ENCODE measurements around the gene RNF220. TPM values are rescaled to one million over a fixed set of nuclear protein-coding genes. Genes with fewer than 3 reads are reported as not detected.

RNF220 gene
- total and polyA plus RNA-seq, 2 of the 4 experiments (the other 2 are of a cell fraction): 71.8 to 77.1 TPM

DNA sequence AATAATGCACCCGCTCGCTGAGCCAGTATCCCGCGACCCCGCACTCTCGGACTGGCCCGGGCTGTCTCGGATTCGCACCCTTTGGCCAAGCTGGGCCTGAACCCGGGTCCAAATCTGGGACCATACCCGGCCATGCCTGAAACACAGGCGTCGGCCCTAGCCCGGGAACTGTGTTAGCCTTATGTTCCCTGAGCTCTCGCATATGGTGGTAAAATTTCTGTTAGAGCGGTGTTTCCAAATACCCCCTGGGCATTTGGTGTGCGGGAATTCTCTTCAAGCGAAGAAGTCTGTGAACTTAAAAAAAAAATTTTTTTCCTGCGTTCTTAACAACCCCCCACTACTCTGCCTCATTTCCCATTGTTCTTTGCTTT, 3.1 kb downstream of the RNF220 start:
- H3K9me3 ChIP-seq (ENCODE audit: control insufficient read depth, insufficient read depth, low read length): peaks cover 7% of the 10 kb centered on the region
- no peak overlapping the region for H3K4me3 ChIP-seq (ENCODE audit: insufficient read depth, low read depth, low read length)
- POLR2A ChIA-PET (ENCODE audit: unreplicated experiment): no interaction called here

More for the DNA sequence above, 3.1 kb downstream of the RNF220 start:
- H3K18ac ChIP-seq (ENCODE audit: low read depth, low read length): no peak overlapping the region
- CTCF ChIA-PET: no interaction called here
- no peak overlapping the region for H3K23ac ChIP-seq (ENCODE audit: low read depth, low read length)
- H3K36me3 ChIP-seq (ENCODE audit: control insufficient read depth, insufficient read depth, low read length): no peaks in the 10 kb centered on the region
- H4K20me1 ChIP-seq (ENCODE audit: insufficient read depth, low read length): peaks cover 8% of the 10 kb centered on the region; the same call in 1 of the 2 replicates
- H2BK15ac ChIP-seq (ENCODE audit: low read depth, low read length): no peak overlapping the region
- TF ChIP-seq, protein P1, sequence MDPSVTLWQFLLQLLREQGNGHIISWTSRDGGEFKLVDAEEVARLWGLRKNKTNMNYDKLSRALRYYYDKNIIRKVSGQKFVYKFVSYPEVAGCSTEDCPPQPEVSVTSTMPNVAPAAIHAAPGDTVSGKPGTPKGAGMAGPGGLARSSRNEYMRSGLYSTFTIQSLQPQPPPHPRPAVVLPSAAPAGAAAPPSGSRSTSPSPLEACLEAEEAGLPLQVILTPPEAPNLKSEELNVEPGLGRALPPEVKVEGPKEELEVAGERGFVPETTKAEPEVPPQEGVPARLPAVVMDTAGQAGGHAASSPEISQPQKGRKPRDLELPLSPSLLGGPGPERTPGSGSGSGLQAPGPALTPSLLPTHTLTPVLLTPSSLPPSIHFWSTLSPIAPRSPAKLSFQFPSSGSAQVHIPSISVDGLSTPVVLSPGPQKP (IDR thresholded peaks at IDR 0.05; ENCODE audit: borderline replicate concordance, low read depth, low read length): no peak
- no peak for TF ChIP-seq POLR2A (IDR thresholded peaks at IDR 0.05; ENCODE audit: low read depth, low read length)
- TF ChIP-seq, protein P2, sequence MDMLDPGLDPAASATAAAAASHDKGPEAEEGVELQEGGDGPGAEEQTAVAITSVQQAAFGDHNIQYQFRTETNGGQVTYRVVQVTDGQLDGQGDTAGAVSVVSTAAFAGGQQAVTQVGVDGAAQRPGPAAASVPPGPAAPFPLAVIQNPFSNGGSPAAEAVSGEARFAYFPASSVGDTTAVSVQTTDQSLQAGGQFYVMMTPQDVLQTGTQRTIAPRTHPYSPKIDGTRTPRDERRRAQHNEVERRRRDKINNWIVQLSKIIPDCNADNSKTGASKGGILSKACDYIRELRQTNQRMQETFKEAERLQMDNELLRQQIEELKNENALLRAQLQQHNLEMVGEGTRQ (IDR thresholded peaks at IDR 0.05; ENCODE audit: low read depth, low read length): no peak
- no peak for TF ChIP-seq MAZ (IDR thresholded peaks at IDR 0.05; ENCODE audit: borderline replicate concordance, low read depth, low read length)
- TF ChIP-seq, protein P3, sequence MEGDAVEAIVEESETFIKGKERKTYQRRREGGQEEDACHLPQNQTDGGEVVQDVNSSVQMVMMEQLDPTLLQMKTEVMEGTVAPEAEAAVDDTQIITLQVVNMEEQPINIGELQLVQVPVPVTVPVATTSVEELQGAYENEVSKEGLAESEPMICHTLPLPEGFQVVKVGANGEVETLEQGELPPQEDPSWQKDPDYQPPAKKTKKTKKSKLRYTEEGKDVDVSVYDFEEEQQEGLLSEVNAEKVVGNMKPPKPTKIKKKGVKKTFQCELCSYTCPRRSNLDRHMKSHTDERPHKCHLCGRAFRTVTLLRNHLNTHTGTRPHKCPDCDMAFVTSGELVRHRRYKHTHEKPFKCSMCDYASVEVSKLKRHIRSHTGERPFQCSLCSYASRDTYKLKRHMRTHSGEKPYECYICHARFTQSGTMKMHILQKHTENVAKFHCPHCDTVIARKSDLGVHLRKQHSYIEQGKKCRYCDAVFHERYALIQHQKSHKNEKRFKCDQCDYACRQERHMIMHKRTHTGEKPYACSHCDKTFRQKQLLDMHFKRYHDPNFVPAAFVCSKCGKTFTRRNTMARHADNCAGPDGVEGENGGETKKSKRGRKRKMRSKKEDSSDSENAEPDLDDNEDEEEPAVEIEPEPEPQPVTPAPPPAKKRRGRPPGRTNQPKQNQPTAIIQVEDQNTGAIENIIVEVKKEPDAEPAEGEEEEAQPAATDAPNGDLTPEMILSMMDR (conservative IDR thresholded peaks at IDR 0.05; ENCODE audit: low read depth, low read length): no peak
- no peak for TF ChIP-seq MAFK (IDR thresholded peaks at IDR 0.05; ENCODE audit: low read depth, low read length)
- TF ChIP-seq MXI1 (IDR thresholded peaks at IDR 0.05; ENCODE audit: borderline replicate concordance, low read depth, low read length): no peak
- TF ChIP-seq CHD1 (IDR thresholded peaks at IDR 0.05; ENCODE audit: low read depth, low read length): no peak
- TF ChIP-seq RCOR1 (IDR thresholded peaks at IDR 0.05; ENCODE audit: insufficient replicate concordance, low read length): no peak
- no peak for TF ChIP-seq NFE2L2 (IDR thresholded peaks at IDR 0.05; ENCODE audit: low read depth, low read length)
- TF ChIP-seq BHLHE40 (IDR thresholded peaks at IDR 0.05; ENCODE audit: low read depth, low read length): no peak
- TF ChIP-seq SMC3 (IDR thresholded peaks at IDR 0.05; ENCODE audit: low read depth, low read length): no peak
- no peak for TF ChIP-seq FOS (IDR thresholded peaks at IDR 0.05; ENCODE audit: low read depth, low read length)
- TF ChIP-seq CEBPB (IDR thresholded peaks at IDR 0.05; ENCODE audit: low read depth, low read length): no peak
- H3K9ac ChIP-seq (ENCODE audit: low read depth, low read length): no peak overlapping the region
- no peak overlapping the region for H3K4ac ChIP-seq (ENCODE audit: low read depth, low read length)
- no peak overlapping the region for H3K4me2 ChIP-seq (ENCODE audit: low read depth, low read length)
- no peak overlapping the region for H3K56ac ChIP-seq (ENCODE audit: extremely low read depth, insufficient read depth, low read length)
- no peak overlapping the region for H2BK20ac ChIP-seq (ENCODE audit: low read depth, low read length)
- dilution Hi-C loops (cut with HindIII; ENCODE audit: low sequenced_read_pairs, unreplicated experiment) (no loop called here), in situ Hi-C loops (cut with MboI; ENCODE audit: low sequenced_read_pairs) (no loop called here), intact Hi-C loops (cut with micrococcal nuclease) (no loop called here)
- H2AFZ ChIP-seq (replicated peaks; ENCODE audit: low read length, poor library complexity): no peak overlapping the region
- H2AK5ac ChIP-seq (ENCODE audit: low read depth, low read length): no peak overlapping the region
- H3K79me1 ChIP-seq (ENCODE audit: low read depth in 1 of 2, low read length in 2 of 2): no peaks in the 10 kb centered on the region
- DNase-seq: no peak
- ATAC-seq (ENCODE audit: low read depth): no peak
- BruUV-seq (replicated peaks): no TSS peak
- no peak overlapping the region for H2BK120ac ChIP-seq (ENCODE audit: low read depth, low read length)
- no peak overlapping the region for H4K8ac ChIP-seq (ENCODE audit: low read depth in 2 of 2, low read length in 2 of 2)
- no peak overlapping the region for H3K27ac ChIP-seq (ENCODE audit: insufficient read depth, low read length)
- no peak overlapping the region for H4K5ac ChIP-seq (ENCODE audit: low read depth, low read length)
- no peak overlapping the region for H2AK9ac ChIP-seq (replicated peaks; ENCODE audit: low read depth, low read length, poor library complexity)
- H3K9me1 ChIP-seq (ENCODE audit: insufficient read depth, low read length): no peaks in the 10 kb centered on the region
- no peak overlapping the region for H4K91ac ChIP-seq (ENCODE audit: insufficient read depth, low read depth, low read length)
- no peak overlapping the region for H2BK5ac ChIP-seq (ENCODE audit: low read depth, low read length, poor library complexity, severe bottlenecking)
- H3K14ac ChIP-seq (replicated peaks; ENCODE audit: low read depth, low read length): no peak overlapping the region
- 1% methylated on average over 9 of the region's 19 CpGs; no CpG with 5 or more reads in 1 of the 2 experiments for WGBS, 2 experiments (ENCODE audit: extremely low coverage in 2 of 2, insufficient read length in 1 of 2)
- no peaks in the 10 kb centered on the region for H3K4me1 ChIP-seq (ENCODE audit: control insufficient read depth, insufficient read depth, low read length)
- H3K27me3 ChIP-seq (ENCODE audit: control insufficient read depth, insufficient read depth, low read length): peaks cover 85% of the 10 kb centered on the region
